HFFc6 (cell line): ENCODE results near the gene ITPR1. TPM values are rescaled to one million over a fixed set of nuclear protein-coding genes. Genes with fewer than 3 reads are reported as not detected.

Experiments used
- DNase-seq: peaks from one replicate; pipeline ENCODE4 v3.0.0-alpha.2; 2018
- H3K27ac Mint-ChIP-seq: 2 replicates; pipeline ENCODE4 v1.8.0; 2020; ENCODE audit warnings: mild to moderate bottlenecking, mixed read lengths
- H3K27me3 Mint-ChIP-seq: 2 replicates; pipeline ENCODE4 v1.8.0; 2021; ENCODE audit warnings: mild to moderate bottlenecking, moderate library complexity, mixed read lengths; ENCODE audit not compliant: insufficient read depth
- H3K36me3 Mint-ChIP-seq: 2 replicates; pipeline ENCODE4 v1.8.0; 2021; ENCODE audit warnings: low read depth, mixed read lengths
- H3K4me1 Mint-ChIP-seq: 2 replicates; pipeline ENCODE4 v1.8.0; 2020; ENCODE audit warnings: low read depth, mixed read lengths
- H3K4me3 Mint-ChIP-seq: 2 replicates; pipeline ENCODE4 v1.8.0; 2020; ENCODE audit warnings: mild to moderate bottlenecking, moderate library complexity, mixed read lengths
- H3K9me3 Mint-ChIP-seq: 2 replicates; pipeline ENCODE4 v1.8.0; 2020; ENCODE audit warnings: mild to moderate bottlenecking, mixed read lengths
- CTCF ChIP-seq: fragments of 200-600 bp; sonication (generic); IDR thresholded peaks from 2 replicates; pipeline ENCODE4 v1.5.0; 2021; ENCODE audit warnings: antibody characterized with exemption, mild to moderate bottlenecking
- long read RNA-seq: library from polyadenylated mRNA; unstranded; transcript quantifications from one replicate; pipeline ENCODE4 v2.0.0, GENCODE V29; 2019
- total RNA-seq, 6 experiments: library from RNA; stranded (reverse); fragmentation: NEBNext Ultra II Directional; extraction: Animal tissue kit (Norgen Biotek cat#: 25700); gene quantifications; 2 replicates in 1 of 6; 3 replicates in 5 of 6; pipeline ENCODE4 v1.2.3, GENCODE V29; 2021

Gene ITPR1
- 1 to 10 TPM; 4.9 to 8.3 (median 6.1) TPM for total RNA-seq
- long read RNA-seq, partial matches to known transcripts: 1 of 2 reads
- long read RNA-seq, other reads (novel, unspliced or antisense): 0 of 2 reads

- Mint-ChIP-seq H3K36me3 (no peaks in the 10 kb centered on the region), H3K27me3 (peaks cover 6% of the 10 kb centered on the region)
Observed at GRCh38 chr3:4493014-4493940, at the start of gene ITPR1. Gene ITPR1 (plus strand): TSS chr3:4493348. CDS start chr3:4516492, 23,144 bp downstream.

GRCh38 chr3:4447295-4447999 lies 45.7 kb upstream of the ITPR1 start:
- Mint-ChIP-seq H3K4me3 (no peak overlapping the region), H3K4me1 (no peaks in the 10 kb centered on the region), H3K27ac (no peak overlapping the region), H3K9me3 (no peaks in the 10 kb centered on the region), H3K27me3 (peaks cover 1% of the 10 kb centered on the region; the same call in 1 of the 2 replicates), H3K36me3 (0 out of 2 replicates have a peak, but pooled peaks cover 5% of the 10 kb centered on the region)
- DNase-seq: no peak
- no peak for TF ChIP-seq CTCF

More at GRCh38 chr3:4493014-4493940, at the start of gene ITPR1:
- Mint-ChIP-seq H3K4me1 (peaks cover 34% of the 10 kb centered on the region), H3K27ac (peak within 1 kb of the TSS; percentile 83), H3K9me3 (no peaks in the 10 kb centered on the region), H3K4me3 (peak within 1 kb of the TSS; percentile 95)
- no peak for TF ChIP-seq CTCF
- peak; percentile 99 for DNase-seq

- H3K36me3 Mint-ChIP-seq: 0 out of 2 replicates have a peak, but pooled peaks cover 5% of the 10 kb centered on the region
Observed at GRCh38 chr3:4448187-4448586, 45.0 kb upstream of the ITPR1 start.

GRCh38 chr3:4449043-4449805 lies 43.9 kb upstream of the ITPR1 start:
- no peaks in the 10 kb centered on the region for H3K9me3 Mint-ChIP-seq
- H3K4me3 Mint-ChIP-seq: no peak overlapping the region

More at GRCh38 chr3:4448187-4448586, 45.0 kb upstream of the ITPR1 start:
- H3K27ac Mint-ChIP-seq: no peak overlapping the region
- no peaks in the 10 kb centered on the region for H3K9me3 Mint-ChIP-seq
- TF ChIP-seq CTCF: no peak
- H3K4me3 Mint-ChIP-seq: no peak overlapping the region
- H3K4me1 Mint-ChIP-seq: no peaks in the 10 kb centered on the region
- no peak for DNase-seq
- peaks cover 1% of the 10 kb centered on the region; the same call in 1 of the 2 replicates for H3K27me3 Mint-ChIP-seq

More at GRCh38 chr3:4449043-4449805, 43.9 kb upstream of the ITPR1 start:
- Mint-ChIP-seq H3K27ac (no peak overlapping the region), H3K27me3 (peaks cover 1% of the 10 kb centered on the region; the same call in 1 of the 2 replicates), H3K36me3 (0 out of 2 replicates have a peak, but pooled peaks cover 5% of the 10 kb centered on the region), H3K4me1 (peaks cover 5% of the 10 kb centered on the region)
- TF ChIP-seq CTCF: no peak
- DNase-seq: no peak
